Rectal smooth muscle tissue (tissue), 1 donor: Measurements from ENCODE around the gene CSNK1E.
"Not testable (repeated sequence)": the region's sequence is repeated elsewhere in the genome, so short reads cannot be mapped to it uniquely, and the experiment has no call there.

ENCODE experiments used
- H3K27ac ChIP-seq: one replicate; pipeline ENCODE4 v1.7.0; 2013; ENCODE audit warnings: low read depth, low read length, inconsistent platforms
- H3K27me3 ChIP-seq: one replicate; pipeline ENCODE4 v1.7.0; 2013; ENCODE audit warnings: low read length; ENCODE audit not compliant: control insufficient read depth, insufficient read depth
- H3K36me3 ChIP-seq: one replicate; pipeline ENCODE4 v1.7.0; 2013; ENCODE audit warnings: low read length; ENCODE audit not compliant: control insufficient read depth, insufficient read depth
- H3K4me1 ChIP-seq: one replicate; pipeline ENCODE4 v1.7.0; 2013; ENCODE audit warnings: low read length; ENCODE audit not compliant: control insufficient read depth, insufficient read depth
- H3K4me3 ChIP-seq: one replicate; pipeline ENCODE4 v1.7.0; 2013; ENCODE audit warnings: low read length
- H3K9ac ChIP-seq: one replicate; pipeline ENCODE4 v1.7.0; 2013; ENCODE audit warnings: low read length

CSNK1E gene

GRCh38 chr22:38317122-38317994 is at the start of gene CSNK1E:
TSS of gene CSNK1E (minus strand) at chr22:38317433. CDS start at chr22:38314157, 3,276 bp downstream.
- peaks cover 33% of the 10 kb centered on the region for H3K4me1 ChIP-seq
- no peaks in the 10 kb centered on the region for H3K36me3 ChIP-seq
- peak within 1 kb of the TSS; percentile 84 for H3K4me3 ChIP-seq
- peak within 1 kb of the TSS; percentile 97 for H3K27ac ChIP-seq
- H3K9ac ChIP-seq: peak within 1 kb of the TSS; percentile 78
- no peaks in the 10 kb centered on the region for H3K27me3 ChIP-seq

GRCh38 chr22:38365829-38366228 is 48.6 kb upstream of the CSNK1E start:
- not testable (repeated sequence) for H3K27ac ChIP-seq, H3K4me3 ChIP-seq, H3K4me1 ChIP-seq, H3K9ac ChIP-seq, H3K36me3 ChIP-seq, H3K27me3 ChIP-seq

GRCh38 chr22:38365174-38365573 is 47.9 kb upstream of the CSNK1E start:
- not testable (repeated sequence) for H3K4me3 ChIP-seq, H3K36me3 ChIP-seq, H3K27ac ChIP-seq, H3K9ac ChIP-seq, H3K4me1 ChIP-seq, H3K27me3 ChIP-seq

- not testable (repeated sequence) for H3K9ac ChIP-seq, H3K36me3 ChIP-seq, H3K4me1 ChIP-seq, H3K27ac ChIP-seq, H3K27me3 ChIP-seq, H3K4me3 ChIP-seq
These were observed 43.3 kb upstream of the CSNK1E start for GRCh38 chr22:38360560-38360959.

- not testable (repeated sequence) for H3K27me3 ChIP-seq, H3K4me3 ChIP-seq, H3K27ac ChIP-seq, H3K9ac ChIP-seq, H3K36me3 ChIP-seq, H3K4me1 ChIP-seq
These were observed 42.6 kb upstream of the CSNK1E start for GRCh38 chr22:38359817-38360216.

GRCh38 chr22:38357971-38358370 is 40.7 kb upstream of the CSNK1E start:
- H3K36me3 ChIP-seq, H3K27me3 ChIP-seq, H3K4me1 ChIP-seq, H3K9ac ChIP-seq, H3K27ac ChIP-seq, H3K4me3 ChIP-seq: not testable (repeated sequence)

- Histone ChIP-seq H3K4me1 (no peaks in the 10 kb centered on the region), H3K4me3 (no peak overlapping the region), H3K36me3 (no peaks in the 10 kb centered on the region), H3K9ac (no peak overlapping the region), H3K27ac (no peak overlapping the region), H3K27me3 (no peaks in the 10 kb centered on the region)
These were observed 38.0 kb upstream of the CSNK1E start for GRCh38 chr22:38355275-38355674.

- no peaks in the 10 kb centered on the region for H3K4me1 ChIP-seq
- H3K9ac ChIP-seq: no peak overlapping the region
- H3K27ac ChIP-seq: no peak overlapping the region
- no peaks in the 10 kb centered on the region for H3K27me3 ChIP-seq
- H3K4me3 ChIP-seq: no peak overlapping the region
- no peaks in the 10 kb centered on the region for H3K36me3 ChIP-seq
These were observed 36.5 kb upstream of the CSNK1E start for GRCh38 chr22:38353701-38354100.

- H3K36me3 ChIP-seq: no peaks in the 10 kb centered on the region
- H3K4me3 ChIP-seq: no peak overlapping the region
- H3K9ac ChIP-seq: no peak overlapping the region
- H3K27me3 ChIP-seq: no peaks in the 10 kb centered on the region
- no peaks in the 10 kb centered on the region for H3K4me1 ChIP-seq
- H3K27ac ChIP-seq: no peak overlapping the region
These were observed 36.0 kb upstream of the CSNK1E start for GRCh38 chr22:38353142-38353629.

GRCh38 chr22:38352436-38352835 is 35.2 kb upstream of the CSNK1E start:
- Histone ChIP-seq H3K27ac (no peak overlapping the region), H3K4me3 (no peak overlapping the region), H3K9ac (no peak overlapping the region), H3K36me3 (no peaks in the 10 kb centered on the region), H3K27me3 (peaks cover 2% of the 10 kb centered on the region), H3K4me1 (no peaks in the 10 kb centered on the region)

GRCh38 chr22:38350444-38351359 is 33.5 kb upstream of the CSNK1E start:
- H3K36me3 ChIP-seq: no peaks in the 10 kb centered on the region
- H3K27ac ChIP-seq: no peak overlapping the region
- no peaks in the 10 kb centered on the region for H3K4me1 ChIP-seq
- no peak overlapping the region for H3K9ac ChIP-seq
- H3K27me3 ChIP-seq: peaks cover 2% of the 10 kb centered on the region
- H3K4me3 ChIP-seq: no peak overlapping the region

- peaks cover 2% of the 10 kb centered on the region for H3K27me3 ChIP-seq
These were observed 31.7 kb upstream of the CSNK1E start for GRCh38 chr22:38348751-38349496.

More at GRCh38 chr22:38348751-38349496, 31.7 kb upstream of the CSNK1E start:
- H3K9ac ChIP-seq: no peak overlapping the region
- H3K4me1 ChIP-seq: no peaks in the 10 kb centered on the region
- H3K36me3 ChIP-seq: no peaks in the 10 kb centered on the region
- no peak overlapping the region for H3K27ac ChIP-seq
- H3K4me3 ChIP-seq: no peak overlapping the region
